Rectal smooth muscle tissue (tissue), 1 donor: ENCODE measurements around the gene FBN1.

Source experiments
- H3K27ac ChIP-seq: one replicate; pipeline ENCODE4 v1.7.0; 2013; ENCODE audit warnings: low read depth, low read length, inconsistent platforms
- H3K27me3 ChIP-seq: one replicate; pipeline ENCODE4 v1.7.0; 2013; ENCODE audit warnings: low read length; ENCODE audit not compliant: control insufficient read depth, insufficient read depth
- H3K36me3 ChIP-seq: one replicate; pipeline ENCODE4 v1.7.0; 2013; ENCODE audit warnings: low read length; ENCODE audit not compliant: control insufficient read depth, insufficient read depth
- H3K4me1 ChIP-seq: one replicate; pipeline ENCODE4 v1.7.0; 2013; ENCODE audit warnings: low read length; ENCODE audit not compliant: control insufficient read depth, insufficient read depth
- H3K4me3 ChIP-seq: one replicate; pipeline ENCODE4 v1.7.0; 2013; ENCODE audit warnings: low read length
- H3K9ac ChIP-seq: one replicate; pipeline ENCODE4 v1.7.0; 2013; ENCODE audit warnings: low read length

Gene FBN1

DNA sequence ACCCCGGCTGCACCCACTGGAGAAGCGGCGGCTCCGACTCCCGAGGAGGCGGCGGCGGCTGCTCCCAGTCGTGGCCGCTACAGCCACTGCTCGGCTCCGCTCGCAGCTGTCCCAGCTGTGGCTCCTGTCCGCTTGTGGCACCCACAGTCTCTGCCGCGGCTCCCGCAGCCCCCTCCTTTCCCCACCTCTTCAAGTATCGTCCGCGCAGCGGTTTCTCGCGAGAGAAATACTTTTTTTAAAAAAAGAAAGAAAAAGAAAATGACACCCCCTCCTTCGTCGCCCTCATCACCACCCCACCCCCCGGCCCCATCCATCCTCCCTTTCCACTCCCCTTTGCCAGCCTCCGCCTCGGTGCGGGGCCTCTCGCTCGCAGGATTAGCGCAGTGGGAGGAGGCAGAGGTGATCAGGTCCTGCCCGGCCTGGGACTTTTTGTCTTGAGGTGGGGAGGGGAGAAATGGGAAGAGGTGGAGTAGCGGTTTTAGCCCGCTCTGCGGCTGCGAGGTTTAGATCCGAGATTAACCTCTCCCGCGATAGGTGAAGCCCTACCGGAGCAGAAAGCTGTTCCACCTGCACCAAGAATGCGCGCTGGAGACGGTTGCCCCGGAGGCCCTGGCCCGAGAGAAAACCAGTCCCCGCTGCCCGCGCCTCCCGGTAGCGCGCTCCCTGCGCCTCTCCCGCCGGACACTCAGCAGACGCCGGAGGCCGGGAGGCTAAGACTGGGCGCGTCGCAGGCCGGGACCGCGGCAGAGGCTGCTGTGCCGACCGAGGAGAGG is at the start of gene FBN1:
Gene FBN1, minus strand, starts transcription at position 152 of the 773 bp plus-strand sequence. CDS start 940 bp downstream, outside the sequence.
- Histone ChIP-seq H3K9ac (peak within 1 kb of the TSS; percentile 49), H3K36me3 (no peaks in the 10 kb centered on the region), H3K4me3 (peak within 1 kb of the TSS; percentile 78), H3K4me1 (no peaks in the 10 kb centered on the region), H3K27ac (peak within 1 kb of the TSS; percentile 57), H3K27me3 (no peaks in the 10 kb centered on the region)

DNA sequence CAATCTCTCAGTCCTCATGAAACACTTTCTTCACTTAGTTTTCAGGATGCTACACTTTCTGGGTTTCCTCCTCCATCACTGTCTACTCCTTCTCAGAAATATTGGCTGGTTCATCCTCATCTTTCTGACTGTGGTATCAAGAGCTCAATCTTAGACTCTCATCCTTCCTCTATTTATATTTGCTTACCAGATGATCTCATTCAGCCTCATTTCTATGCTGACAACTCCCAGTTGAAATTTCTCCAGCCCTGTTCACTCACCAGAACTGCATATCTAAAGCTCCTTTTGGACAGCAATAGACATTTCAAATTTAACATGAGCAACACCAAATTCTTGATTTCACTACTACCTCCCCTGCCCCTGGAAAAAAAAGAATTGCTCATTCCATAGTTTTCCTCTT is 48.0 kb upstream of the FBN1 start:
- H3K9ac ChIP-seq = no peak overlapping the region
- no peak overlapping the region for H3K4me3 ChIP-seq
- no peaks in the 10 kb centered on the region for H3K36me3 ChIP-seq
- H3K4me1 ChIP-seq = no peaks in the 10 kb centered on the region
- no peak overlapping the region for H3K27ac ChIP-seq
- no peaks in the 10 kb centered on the region for H3K27me3 ChIP-seq

DNA sequence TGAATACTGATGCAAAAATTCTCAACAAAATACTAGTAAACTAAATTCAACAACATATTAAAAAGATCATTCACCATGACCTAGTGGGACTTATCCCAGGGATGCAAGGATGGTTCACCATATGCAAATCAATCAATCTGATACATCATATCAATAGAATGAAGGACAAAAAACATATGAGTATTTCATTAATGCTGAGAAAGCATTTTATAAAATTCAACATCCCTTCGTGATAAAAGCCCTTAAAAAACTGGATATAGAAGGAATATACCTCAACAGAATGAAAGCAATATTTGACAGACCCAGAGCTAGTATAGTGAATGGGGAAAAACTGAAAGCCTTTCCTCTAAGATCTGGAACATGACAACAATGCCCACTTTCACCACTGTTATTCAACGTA is 43.0 kb upstream of the FBN1 start:
- H3K36me3 ChIP-seq = no peaks in the 10 kb centered on the region

DNA sequence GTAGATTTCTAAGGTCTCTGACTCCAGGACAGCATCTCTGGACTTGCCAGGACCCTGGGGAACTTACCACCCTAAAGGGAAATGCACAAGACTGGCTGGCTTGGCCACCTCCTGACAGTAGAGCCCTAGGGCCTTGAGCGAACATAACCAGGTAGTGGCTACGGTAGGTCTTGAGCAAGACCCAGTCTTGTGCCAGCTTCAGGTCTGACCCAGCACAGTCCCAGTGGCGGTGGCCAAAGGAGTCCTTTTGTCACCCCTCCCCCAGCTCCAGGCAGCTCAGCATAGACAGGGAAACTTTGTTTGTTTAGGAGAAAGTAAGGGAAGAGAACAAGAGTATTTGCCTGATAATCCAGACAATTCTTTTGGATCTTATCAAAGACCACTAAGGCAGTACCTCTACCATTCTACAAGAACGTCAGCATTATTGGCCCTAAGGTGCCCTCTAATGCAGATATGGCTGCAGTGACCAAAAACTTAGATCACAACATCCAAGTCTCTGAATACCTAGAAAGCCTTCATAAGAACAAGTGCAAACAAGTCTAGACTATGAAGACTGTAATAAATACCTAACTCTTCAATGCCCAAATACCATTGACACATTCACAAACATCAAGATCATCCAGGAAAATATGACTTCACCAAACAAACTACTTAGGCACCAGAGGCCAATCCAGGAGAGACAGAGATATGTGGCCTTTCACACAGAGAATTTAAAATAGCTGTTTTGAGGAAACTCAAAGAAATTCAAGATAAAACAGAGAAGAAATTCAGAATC is 38.7 kb upstream of the FBN1 start:
- Histone ChIP-seq H3K4me3 (no peak overlapping the region), H3K27me3 (no peaks in the 10 kb centered on the region), H3K27ac (no peak overlapping the region), H3K36me3 (no peaks in the 10 kb centered on the region), H3K9ac (no peak overlapping the region), H3K4me1 (no peaks in the 10 kb centered on the region)

More for the DNA sequence above, 43.0 kb upstream of the FBN1 start:
- Histone ChIP-seq H3K4me1 (no peaks in the 10 kb centered on the region), H3K27me3 (no peaks in the 10 kb centered on the region), H3K4me3 (no peak overlapping the region), H3K27ac (no peak overlapping the region), H3K9ac (no peak overlapping the region)

DNA sequence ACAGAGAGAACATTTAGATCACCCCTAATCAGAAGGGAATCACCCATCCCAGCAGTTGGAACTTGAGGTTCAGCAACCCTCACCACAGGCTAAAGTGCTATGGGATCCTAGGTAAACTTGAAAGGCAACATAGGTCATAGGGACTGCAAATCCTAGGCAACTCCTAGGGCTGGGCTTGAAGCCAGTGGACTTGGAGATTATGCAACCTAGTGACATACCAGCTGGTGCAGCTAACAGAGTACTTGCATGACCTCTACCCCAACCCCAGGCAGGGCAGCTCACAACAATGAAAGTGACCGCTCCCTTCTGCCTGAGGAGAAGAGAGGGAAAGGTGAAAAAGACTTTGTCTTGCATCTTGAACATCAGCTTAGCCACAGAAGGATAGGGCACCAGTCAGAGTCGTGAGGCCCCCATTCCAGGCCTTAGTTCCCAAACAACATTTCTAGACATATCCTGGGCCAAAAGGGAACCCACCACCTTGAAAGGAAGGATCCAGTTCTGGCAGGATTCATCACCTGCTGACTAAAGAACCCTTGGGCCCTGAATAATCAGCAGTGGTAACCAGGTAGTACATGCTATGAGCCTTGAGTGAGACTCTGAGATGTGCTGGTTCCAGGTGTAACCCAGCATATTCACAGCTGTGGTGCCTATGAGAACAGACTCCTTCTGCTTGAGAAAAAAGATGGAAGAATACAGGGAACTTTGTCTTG is 37.6 kb upstream of the FBN1 start:
- Histone ChIP-seq H3K9ac (no peak overlapping the region), H3K4me1 (no peaks in the 10 kb centered on the region), H3K4me3 (no peak overlapping the region), H3K36me3 (no peaks in the 10 kb centered on the region), H3K27ac (no peak overlapping the region), H3K27me3 (no peaks in the 10 kb centered on the region)

DNA sequence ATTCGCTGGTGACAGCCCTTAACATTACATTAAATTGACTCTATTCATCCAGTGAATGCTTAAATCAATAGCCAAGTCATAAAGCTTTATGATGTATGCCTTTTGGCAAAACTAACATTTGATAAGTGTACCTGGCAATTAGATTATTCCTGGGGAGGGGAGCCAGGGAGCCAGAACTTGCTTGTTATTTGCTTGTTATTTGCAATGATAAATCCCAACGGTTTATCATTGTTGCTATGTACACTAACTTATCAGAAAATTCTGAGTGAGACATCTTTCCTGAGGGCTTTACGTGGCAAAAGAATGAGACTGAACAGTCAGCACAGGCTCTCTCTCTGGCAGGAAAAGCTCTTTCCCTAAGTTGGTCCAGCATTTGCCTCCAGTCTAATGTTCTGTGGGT is 35.8 kb upstream of the FBN1 start:
- no peaks in the 10 kb centered on the region for H3K36me3 ChIP-seq
- H3K4me3 ChIP-seq = no peak overlapping the region
- no peak overlapping the region for H3K9ac ChIP-seq
- no peaks in the 10 kb centered on the region for H3K4me1 ChIP-seq
- no peaks in the 10 kb centered on the region for H3K27me3 ChIP-seq
- no peak overlapping the region for H3K27ac ChIP-seq

DNA sequence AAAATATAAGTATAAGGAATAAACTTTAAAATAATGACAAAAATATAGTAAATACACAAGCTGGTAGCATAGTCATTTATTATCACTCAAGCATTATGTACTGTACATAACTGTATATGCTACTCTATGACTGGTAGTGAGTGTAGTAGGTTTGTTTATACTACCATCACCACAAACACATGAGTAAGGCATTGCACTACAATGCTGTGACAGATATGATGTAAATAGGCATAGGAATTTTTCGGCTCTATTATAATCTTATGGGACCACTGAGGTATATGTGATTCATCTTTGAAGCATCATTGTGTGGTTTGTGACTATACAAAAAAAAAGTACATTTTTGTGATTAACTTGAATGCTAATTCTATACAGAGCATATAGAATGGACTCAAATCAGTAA is 35.3 kb upstream of the FBN1 start:
- Histone ChIP-seq H3K9ac (no peak overlapping the region), H3K27me3 (no peaks in the 10 kb centered on the region), H3K4me3 (no peak overlapping the region), H3K36me3 (no peaks in the 10 kb centered on the region), H3K4me1 (no peaks in the 10 kb centered on the region), H3K27ac (no peak overlapping the region)

DNA sequence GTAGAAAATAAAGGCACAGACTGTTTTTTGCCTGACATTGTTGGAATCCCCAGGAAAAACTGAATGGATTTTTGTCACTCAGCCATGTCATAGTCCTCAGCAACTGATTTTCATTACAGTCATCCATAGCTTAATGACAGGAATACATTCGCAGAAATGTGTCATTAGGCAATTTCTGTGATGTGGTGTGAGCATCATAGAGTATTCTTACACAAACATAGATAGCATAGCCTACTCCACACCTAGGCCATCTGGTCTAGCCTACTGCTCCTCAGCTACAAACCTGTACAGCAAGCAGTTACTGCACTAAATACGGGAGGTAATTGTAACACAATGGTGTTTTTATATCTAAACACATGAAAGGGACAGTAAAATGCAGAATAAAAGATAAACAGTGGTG is 34.4 kb upstream of the FBN1 start:
- no peak overlapping the region for H3K27ac ChIP-seq
- H3K4me1 ChIP-seq = no peaks in the 10 kb centered on the region
- no peak overlapping the region for H3K9ac ChIP-seq
- no peaks in the 10 kb centered on the region for H3K36me3 ChIP-seq
- H3K27me3 ChIP-seq = no peaks in the 10 kb centered on the region
- no peak overlapping the region for H3K4me3 ChIP-seq

DNA sequence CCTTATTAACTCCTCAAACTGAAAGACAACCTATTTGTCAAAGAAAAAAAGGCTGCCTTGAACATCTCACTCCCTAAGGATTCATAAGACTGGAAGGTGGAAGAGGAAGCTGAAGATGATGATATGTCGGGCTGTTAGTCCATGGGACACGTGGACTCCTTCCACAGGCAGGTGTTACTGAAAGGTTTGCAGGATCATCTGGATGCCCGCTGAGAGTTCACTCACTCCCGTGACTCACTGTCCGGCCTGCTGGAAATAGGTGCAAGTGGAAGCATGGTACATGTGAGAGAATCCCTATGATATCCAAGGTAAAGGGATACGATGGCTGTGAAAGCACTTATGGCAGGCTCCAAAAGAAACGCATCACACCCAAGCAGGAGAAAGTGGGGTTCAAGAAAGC is 33.3 kb upstream of the FBN1 start:
- Histone ChIP-seq H3K4me1 (no peaks in the 10 kb centered on the region), H3K4me3 (no peak overlapping the region), H3K9ac (no peak overlapping the region), H3K27ac (no peak overlapping the region), H3K36me3 (no peaks in the 10 kb centered on the region), H3K27me3 (no peaks in the 10 kb centered on the region)

DNA sequence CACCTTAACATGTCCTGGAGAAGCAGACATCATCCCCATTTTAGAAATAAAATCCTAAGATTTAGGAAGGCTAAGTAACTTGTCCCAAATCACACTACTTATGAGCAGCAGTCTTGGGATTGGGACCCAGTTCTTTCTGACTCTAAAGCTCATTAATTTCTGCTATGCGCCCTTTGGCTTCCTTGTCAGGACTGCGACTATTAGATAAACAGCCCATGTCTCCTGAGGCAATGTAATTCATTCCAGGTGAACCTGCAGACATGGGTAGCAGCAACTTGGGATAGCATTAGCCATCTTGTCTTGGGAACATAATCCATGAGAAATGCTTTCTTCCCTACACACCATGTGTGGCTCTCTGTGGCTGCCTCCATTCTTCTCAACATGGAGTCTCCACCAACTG is 32.3 kb upstream of the FBN1 start:
- Histone ChIP-seq H3K27ac (no peak overlapping the region), H3K9ac (no peak overlapping the region), H3K4me1 (no peaks in the 10 kb centered on the region), H3K27me3 (no peaks in the 10 kb centered on the region), H3K36me3 (no peaks in the 10 kb centered on the region), H3K4me3 (no peak overlapping the region)

DNA sequence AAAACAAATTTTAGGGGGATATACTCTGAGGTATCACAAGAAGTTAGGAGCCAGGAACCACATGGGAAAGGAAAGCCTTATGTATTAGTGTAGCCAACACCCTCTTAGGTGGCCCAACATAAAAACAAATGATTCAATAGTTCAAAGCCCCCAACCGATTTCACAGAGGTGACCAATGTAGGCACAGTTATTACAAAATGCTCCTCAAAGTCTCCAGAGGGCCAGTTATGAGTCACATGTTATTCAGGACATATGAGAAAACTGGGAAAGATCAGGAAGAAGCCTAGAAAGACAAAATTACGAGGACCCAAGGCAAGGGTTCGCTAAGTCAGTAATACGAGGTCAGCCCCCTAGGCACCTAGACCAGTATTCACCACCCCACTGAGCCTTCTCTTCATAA is 29.9 kb upstream of the FBN1 start:
- no peak overlapping the region for H3K4me3 ChIP-seq

DNA sequence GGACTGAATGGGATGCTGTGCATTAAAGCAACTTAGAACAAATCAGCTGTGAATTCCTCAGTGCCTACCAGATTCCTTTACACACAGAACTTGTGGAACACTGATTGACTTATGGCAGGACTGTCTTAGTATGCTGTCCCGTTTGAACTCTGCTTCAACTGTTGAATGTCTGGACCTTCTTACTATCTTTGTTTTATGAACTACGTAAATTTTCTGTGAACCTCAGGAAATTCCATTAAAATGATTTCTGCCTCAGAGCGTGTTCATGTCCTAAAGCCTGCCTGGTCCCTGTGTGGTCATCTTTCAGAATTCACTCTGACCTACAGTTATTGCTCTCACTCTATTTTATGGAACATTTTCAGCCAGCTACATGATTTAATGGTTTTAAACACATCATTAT is 29.4 kb upstream of the FBN1 start:
- H3K9ac ChIP-seq = no peak overlapping the region
- H3K27ac ChIP-seq = no peak overlapping the region
- H3K4me3 ChIP-seq = no peak overlapping the region

More for the DNA sequence above, 29.9 kb upstream of the FBN1 start:
- Histone ChIP-seq H3K27ac (no peak overlapping the region), H3K36me3 (no peaks in the 10 kb centered on the region), H3K9ac (no peak overlapping the region), H3K4me1 (no peaks in the 10 kb centered on the region), H3K27me3 (no peaks in the 10 kb centered on the region)

More for the DNA sequence above, 29.4 kb upstream of the FBN1 start:
- Histone ChIP-seq H3K4me1 (no peaks in the 10 kb centered on the region), H3K27me3 (no peaks in the 10 kb centered on the region), H3K36me3 (no peaks in the 10 kb centered on the region)
